Nucleus accumbens (tissue), 56 donors: ENCODE data around the gene SLC38A1.
A peak's percentile ranks its signal among the peaks of the same experiment; 100 is the strongest.
"Not testable (repeated sequence)": the region's sequence is repeated elsewhere in the genome, so short reads cannot be mapped to it uniquely, and the experiment has no call there.

Experiments used
- DNase-seq, 56 donors: peaks; one replicate each; lab custom pipeline; 2025; lab: John Stamatoyannopoulos, UW

Gene SLC38A1

DNA sequence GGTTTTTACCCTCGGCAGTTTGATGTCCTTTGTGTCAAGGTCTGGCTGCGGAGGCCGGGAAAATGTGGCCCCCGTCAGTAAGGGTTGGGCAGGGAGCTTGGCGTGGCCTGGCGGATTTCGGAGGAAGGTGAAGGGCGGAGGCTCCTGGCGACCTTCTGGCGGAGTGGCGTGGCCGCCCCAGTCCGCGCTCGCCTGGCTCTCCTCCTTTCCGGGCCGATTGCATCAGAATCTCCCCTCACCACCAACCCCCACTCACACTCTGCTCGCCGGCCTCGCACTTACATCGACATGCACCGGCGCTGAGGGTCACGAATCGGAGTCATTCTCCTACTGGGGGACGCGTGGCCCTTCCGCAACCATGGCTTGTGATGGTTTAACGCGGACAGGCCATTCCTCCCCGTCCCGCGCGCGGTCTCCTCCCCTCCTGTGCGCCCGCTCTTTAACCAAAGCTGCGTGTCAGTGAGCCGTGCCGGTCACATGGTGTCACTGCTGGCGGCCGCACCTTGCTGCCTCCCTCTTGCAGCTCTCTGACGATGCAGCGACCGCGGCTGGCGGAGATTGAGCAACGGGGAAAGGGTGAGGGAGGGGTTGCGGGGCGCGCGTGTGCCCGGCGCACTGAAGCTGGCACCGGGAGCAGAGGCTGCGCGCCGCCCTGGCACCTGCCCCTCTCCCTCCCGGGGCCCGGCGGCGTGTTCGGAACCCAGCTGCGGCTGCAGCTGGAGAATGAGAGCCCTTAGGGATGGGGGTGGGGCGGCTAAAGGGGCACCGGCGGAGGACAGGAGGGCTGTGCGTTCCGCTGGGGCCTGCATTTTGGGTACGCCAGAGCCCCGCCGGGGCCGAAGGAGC, at the start of gene SLC38A1:
Gene SLC38A1, minus strand, starts transcription at position 461 of the 846 bp plus-strand sequence. CDS start 29,243 bp downstream, outside the sequence.
- DNase-seq: peak in 55 of 56 donors; percentile 26 to 90 (median 69)

DNA sequence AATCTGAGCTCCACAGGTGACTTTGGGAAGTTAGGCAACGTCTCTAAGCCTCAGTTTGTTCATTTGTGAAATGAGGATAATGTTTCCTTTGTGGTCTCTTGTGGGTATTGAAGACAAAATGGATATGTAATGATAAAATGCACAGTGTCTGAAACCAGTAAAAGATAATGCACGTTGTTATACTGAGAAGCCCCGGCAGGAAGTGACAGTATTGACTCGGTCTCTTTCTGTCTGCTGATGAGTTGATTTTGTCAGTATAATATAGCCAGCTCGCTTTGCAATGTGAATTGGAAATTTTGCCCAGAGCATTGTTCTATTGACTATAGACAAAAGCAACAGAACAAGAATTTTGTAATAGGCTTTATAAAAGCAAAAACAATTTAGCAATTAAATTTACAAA, 49.2 kb upstream of the SLC38A1 start:
- no peak for DNase-seq

DNA sequence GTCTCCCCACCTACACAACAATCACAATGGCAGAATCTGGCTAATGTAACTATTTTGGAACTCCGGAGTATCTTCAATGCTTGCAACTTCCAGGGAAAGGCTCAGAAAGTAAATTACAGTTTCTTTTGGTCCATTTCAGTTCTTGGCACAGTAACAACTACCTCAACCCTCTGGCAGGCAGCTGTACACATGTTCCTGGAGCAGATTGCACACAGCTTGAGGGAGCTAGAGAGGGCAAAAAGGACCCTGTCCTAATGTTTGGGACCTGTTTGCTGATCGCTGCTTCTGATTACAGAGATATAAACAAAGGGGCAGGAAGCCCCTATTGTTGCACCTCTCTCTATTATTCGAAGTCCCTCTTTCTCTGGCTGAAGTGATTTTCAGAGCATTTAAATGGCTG, 35.2 kb upstream of the SLC38A1 start:
- DNase-seq: no peak

DNA sequence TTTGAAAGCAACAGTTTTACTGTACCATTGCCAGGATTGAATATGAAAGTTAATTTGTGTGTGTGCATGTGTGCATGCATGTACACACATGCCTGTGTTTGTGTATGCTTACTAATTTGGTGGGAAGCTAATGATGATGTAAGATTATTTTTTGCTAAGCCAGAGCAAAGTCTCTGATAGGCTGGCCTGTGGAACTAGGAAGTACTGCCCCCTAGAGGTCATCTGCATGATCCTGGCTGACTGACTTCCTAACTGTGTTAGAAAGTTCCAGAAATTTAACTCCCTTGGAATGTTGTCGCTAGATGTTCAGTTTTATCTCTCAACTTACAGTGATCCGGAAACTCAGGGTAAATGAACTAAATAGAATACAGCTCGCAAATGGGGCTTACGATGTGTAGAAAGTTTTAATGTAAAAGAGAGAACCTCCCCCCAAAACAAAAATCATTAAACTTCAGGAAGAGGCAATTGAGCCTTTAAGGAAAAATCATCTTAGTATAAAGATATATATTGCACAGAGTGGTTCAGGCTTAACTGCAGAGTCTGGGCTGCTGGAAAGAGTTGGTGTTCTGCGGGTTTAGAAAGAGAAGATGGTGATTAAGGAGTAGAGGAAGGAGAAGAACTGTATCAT, 34.3 kb upstream of the SLC38A1 start:
- DNase-seq: peak in 12 of 56 donors; percentile 1 to 35 (median 4)

DNA sequence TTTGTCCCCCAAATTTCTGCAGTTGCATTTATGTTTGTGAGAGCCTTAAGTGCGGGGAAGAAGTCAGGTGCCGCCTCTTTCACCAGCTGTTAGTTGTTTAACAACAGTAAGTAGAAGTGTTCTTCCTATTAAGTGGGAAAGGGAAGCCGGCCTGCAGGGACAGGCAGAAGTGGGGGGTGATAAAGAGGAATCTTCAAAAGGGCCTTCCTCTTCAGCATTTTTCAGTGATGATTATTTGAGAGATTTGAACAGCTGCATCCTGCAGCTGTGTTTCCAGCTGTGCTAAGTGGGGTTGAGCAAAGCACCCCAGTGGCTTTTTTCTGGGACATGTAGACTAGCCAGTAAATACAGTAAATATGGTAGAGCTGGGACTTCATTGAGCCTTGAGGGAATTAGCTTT, 32.1 kb upstream of the SLC38A1 start:
- no peak for DNase-seq

DNA sequence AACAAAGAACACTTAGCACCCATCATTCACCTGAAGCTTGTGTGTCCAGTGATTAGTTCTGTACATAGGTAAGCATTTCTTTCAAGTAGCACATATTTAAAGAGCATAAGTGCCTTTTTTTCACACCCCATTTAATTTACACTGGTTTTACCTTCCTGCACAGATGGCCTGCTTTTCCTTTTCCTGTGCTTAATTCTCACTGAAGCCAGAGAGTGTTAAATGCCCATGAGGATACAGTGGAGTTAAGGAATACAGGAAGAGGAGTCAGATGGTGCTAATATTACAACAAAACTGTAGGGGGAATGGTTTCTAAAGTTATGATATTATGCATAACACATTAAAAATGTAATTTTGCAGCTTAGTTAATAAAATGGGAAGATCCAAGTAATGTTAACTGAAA, 31.0 kb upstream of the SLC38A1 start:
- DNase-seq: no peak

DNA sequence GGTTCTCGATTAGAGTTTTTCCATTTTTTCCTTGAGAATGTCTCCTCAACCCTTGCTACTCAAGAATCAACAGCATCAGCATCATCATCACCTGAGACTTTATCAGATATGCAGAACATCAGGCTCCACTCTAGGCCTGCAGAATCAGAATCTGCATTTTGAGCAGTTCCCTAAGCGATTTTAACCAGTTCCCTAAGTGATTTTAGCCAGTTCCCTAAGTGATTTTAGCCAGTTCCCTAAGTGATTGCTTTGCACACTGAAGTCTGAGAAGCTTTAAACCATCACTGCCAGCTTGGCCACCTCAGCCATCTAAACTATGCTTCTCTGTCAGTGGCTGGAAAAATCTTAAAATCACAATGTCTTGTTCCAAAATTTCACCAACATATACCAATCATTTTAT, 29.4 kb upstream of the SLC38A1 start:
- DNase-seq: no peak

DNA sequence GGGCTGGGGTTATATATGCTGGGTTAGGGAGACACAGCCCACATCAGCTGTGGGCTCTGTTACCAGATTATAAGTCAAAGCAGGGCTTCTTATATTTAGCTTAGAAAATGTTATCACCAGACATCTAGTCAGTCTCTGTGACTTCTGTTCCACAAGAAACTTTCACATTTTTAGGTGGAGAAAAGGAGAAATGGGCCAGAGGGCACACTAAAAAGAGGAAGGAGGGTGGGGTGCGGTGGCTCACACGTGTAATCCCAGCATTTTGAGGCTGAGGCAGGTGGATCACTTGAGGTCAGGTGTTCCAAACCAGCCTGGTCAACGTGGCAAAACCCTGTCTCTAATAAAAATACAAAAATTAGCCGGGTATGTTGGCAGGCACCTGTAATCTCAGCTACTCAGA, 28.0 kb upstream of the SLC38A1 start:
- DNase-seq: no peak

DNA sequence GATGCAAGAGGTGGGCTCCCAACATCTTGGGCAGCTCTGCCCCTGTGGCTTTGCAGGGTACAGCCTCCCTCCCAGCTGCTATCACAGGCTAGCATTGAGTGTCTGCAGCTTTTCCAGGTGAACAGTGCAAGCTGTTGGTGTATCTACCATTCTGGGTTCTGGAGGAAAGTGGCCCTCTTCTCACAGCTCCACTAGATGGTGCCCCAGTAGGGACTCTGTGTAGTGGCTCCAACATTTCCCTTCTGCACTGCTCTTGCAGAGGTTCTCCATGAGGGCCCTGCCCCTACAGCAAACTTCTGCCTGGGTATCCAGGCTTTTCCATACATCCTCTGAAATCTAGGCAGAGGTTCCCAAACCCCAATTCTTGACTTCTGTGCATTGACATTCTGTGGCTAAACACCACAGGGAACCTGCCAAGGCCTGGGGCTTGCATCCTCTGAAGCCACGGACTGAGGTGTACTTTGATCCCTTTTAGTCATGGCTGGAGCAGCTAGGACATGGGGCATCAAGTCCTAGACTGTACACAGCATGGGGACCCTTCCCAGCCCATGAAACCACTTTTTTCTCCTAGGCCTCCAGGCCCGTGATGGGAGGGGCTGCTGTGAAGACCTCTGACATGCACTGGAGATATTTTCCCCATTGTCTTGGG, 24.0 kb upstream of the SLC38A1 start:
- DNase-seq: no peak

DNA sequence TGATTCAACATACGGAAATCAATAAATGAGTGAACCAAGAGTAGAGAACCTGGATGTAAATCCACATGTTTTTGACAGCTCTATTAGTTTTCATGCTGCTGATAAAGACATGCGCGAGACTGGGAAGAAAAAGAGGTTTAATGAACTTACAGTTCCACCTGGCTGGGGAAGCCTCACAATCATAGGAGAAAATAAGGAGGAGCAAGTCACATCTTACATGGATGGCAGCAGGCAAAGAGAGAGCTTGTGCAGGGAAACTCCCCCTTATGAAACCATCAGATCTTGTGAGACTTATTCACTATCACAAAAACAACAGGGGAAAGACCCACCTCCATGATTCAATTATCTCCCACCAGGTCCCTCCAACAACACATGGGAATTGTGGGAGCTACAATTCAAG, 23.1 kb upstream of the SLC38A1 start:
- DNase-seq: not testable (repeated sequence)

DNA sequence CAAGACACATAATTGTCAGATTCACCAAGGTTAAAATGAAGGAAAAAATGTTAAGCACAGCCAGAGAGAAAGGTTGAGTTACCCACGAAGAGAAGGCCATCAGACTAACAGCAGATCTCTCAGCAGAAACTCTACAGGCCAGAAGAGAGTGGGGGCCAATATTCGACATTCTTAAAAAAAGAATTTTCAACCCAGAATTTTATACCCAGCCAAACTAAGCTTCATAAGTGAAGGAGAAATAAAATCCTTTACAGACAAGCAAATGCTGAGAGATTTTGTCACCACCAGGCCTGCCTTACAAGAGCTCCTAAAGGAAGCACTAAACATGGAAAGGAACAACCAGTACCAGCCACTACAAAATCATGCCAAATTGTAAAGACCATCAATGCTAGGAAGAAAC, 16.3 kb upstream of the SLC38A1 start:
- DNase-seq: not testable (repeated sequence)

DNA sequence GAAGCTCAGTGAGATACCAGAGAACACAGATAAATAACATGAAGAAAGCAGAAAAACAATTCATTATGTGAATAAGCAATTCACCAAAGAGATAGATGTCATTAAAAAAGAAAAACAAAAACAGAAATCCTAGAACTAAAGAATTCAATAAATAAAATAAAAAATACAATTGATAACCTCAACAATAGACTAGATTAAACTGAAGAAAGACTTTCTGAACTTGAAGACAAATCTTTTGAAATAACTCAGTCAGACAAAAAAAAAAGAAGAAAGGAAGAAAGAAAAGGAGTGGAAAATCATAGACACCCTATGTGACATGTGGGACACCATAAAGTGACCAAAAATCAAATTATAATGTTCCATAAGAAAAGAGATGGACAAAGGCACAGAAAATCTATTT, 14.0 kb upstream of the SLC38A1 start:
- no peak for DNase-seq

DNA sequence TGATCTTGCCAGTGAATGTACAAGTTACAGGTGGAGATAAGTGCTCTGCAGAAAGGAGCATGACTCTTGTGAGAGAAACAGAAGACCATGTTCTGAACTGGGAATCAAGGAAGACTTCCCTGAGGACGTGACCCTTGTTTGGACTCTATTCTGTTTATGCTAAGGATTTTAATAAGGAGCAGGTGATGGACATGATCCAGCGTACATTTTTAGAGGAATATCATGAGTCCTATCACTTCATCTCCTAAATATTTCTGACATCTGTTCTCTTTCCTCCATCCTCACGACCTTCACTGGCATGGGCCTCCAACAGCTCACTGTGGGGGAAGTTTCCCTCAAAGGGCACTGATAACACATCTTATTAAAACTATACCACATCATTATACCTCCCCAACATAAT, 7.9 kb upstream of the SLC38A1 start:
- DNase-seq: no peak

DNA sequence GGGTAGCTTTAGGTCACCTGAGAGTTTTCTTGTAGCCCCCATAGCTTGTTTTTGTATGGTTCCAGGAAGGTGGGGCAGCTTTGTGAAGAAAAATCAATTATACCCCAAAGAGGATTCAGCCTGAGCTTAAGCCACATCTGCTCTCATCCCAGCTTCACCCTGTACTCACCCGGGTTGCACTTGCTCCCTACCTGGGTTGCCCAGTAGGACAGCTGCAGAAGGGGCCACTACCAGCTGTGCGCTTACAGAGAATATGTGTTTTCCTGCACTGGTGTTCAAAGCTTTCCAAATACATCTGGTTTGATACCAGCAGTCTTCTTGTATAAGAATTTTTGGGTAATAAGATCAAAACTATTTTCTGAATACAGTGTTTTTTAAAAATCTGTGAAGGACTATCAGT, 3.0 kb upstream of the SLC38A1 start:
- DNase-seq: no peak

DNA sequence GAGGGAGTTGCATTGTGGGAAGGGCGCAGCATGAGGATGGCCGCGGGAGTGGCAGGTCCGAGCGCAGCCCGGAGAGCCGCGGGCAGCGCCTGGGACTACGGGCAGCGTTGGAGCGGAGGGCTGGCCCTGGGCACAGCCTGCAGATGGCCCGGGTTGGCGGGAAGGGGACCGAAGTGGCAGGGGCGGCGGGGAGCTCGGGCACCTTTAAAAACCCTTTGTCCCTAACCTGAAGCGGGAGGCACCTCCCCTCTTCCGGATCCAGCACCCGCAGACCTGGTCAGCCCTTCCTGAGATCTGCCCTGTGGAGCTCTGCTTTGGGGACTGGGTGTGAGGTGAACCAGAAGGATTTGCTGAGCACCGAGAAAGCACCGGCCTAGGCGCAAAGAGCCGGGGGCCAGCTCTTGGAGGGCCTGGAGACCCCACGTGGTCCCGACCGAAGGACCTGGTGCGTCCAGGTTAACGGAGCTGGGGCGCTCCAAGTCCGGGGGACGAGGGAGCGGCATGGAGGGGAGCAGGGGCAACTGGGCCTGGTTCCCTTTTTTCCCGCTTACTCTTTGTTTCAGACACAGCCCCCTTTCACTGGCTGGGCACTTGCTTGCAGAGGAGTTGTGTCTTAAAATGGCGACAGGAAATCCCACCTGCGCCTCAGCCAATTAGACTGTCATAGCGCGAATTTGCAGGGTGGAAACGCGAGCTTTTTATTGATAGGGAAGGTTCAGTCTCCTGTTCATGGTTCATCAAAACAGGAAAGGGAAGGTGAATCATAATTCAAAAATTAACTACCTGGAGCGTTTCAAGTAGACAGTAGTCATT, 792 bp upstream of the SLC38A1 start:
- DNase-seq: peak in 36 of 56 donors; percentile 2 to 66 (median 40)

DNA sequence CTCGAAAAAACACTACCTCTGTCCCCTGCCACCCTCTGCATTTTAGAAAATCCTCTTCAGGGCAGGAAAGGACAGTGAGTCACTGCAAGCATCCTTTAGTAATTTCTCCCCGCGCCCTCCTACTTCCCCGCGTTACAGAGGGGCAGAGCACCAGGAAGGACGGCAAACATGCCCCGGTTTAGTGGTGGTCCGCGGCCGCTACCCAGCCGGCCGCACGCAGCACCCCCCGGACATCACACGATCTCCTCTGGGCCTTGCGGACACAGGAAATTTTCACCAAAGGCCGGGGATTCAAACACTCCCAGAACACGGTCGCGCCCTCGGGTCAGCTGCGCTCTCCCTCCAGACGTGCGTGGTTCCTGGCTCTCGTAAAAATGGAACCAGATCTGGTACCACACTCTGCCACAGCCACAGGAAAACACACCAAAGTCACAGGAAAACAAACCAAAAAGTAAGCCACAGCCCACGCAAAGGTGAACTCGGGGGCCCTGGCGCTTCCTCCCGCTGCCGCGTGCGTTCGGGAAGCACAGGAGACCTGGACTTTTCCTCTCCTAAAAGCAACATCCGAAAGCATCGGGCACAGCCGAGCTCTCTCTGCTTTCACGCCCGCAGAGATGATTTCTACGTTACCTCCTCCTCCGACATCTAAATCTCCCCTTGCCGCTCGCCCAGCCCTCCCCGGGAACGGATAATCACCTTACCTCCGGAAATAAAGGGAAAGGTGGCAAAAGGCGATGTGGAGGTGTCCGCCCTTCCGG, 839 bp downstream of the SLC38A1 start:
- peak in 30 of 56 donors; percentile 2 to 52 (median 36) for DNase-seq

DNA sequence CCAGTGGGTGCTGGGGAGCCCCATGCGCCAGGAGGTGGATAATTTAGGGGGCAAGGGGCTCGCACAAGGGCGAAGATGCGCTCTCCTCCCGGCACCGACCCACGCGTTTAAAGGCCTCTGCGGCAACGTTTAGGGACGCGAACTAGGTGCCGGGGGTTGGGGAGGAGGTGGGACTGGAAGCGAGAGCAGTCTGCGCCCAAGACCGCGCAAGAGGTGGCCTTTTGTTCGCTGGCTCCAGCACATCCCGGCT, 1.3 kb downstream of the SLC38A1 start:
- peak in 7 of 56 donors; percentile 22 to 55 (median 45) for DNase-seq

DNA sequence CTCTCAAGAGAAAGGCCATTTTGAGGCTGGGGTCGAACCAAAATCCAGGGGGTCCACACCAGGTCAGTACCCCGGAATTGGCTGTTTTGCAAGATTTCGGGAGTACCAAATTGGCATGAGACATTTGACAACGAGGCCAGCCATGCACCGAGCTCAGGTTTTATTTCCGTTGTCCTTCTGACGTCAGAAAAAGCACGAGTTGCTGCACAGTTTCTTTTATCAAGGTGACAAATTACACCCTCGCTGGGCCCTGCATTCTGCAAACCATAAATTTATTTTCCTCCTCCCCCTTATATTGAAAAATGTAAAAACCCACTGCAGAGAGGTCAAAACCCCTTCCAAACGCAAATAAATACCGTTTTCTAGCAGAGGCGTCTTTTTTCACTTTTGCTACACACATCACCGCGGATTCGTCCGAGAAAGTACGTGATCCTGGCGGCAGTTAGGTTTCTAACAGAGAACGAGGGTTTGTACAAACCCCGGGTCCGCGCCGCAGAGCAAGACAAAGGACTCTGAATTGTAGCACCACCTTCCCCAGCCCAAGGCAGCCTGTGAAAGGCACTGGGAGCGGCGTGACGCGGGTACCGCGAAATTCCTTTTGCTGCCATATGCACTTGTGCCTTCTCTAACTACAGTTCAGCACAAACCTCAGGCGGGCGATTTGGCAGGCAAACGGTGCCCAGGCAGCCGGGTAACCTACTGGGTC, 1.8 kb downstream of the SLC38A1 start:
- DNase-seq: peak in 45 of 56 donors; percentile 7 to 81 (median 42)

DNA sequence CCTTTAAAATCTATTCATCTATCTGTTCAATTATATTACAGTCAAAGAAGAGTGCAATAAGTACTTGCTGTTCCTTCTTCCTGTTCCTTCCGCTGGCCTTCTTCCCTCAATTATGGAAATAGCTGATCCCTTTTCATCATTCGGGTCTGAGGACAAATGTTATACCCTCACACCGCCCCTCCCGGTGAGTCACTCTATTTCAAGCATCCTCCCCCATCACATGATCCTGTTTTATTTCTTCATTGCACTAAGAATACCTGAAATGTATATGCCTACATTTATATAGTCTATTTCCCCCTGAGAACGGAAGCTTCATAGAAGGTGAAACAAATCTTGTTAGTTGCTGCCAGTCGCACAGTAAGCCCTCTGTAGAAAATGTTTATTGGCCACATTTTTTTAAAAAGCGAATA, 2.5 kb downstream of the SLC38A1 start:
- peak in 5 of 56 donors; percentile 1 to 17 (median 2) for DNase-seq
